ENCODE results near the gene ZNF764. TPM values are rescaled to one million over a fixed set of nuclear protein-coding genes. Genes with fewer than 3 reads are reported as not detected.
"Not testable (repeated sequence)": the region's sequence is repeated elsewhere in the genome, so short reads cannot be mapped to it uniquely, and the experiment has no call there.

Gene ZNF764
- total RNA-seq, 1 donor from 2014 or later = 3.7 TPM

- Histone ChIP-seq H3K27ac (ENCODE audit: low read depth, low read length) (no peak overlapping the region), H3K4me1 (ENCODE audit: control insufficient read depth in 3 of 3, insufficient read depth in 3 of 3, low read length in 3 of 3) (no peaks in the 10 kb centered on the region), H3K9me3 (ENCODE audit: control insufficient read depth in 3 of 3, low read length in 3 of 3) (no peaks in the 10 kb centered on the region), H3K36me3 (ENCODE audit: control insufficient read depth in 3 of 3, insufficient read depth in 3 of 3, low read length in 3 of 3) (no peaks in the 10 kb centered on the region), H3K9ac (ENCODE audit: low read depth in 1 of 3, low read length in 3 of 3) (no peak overlapping the region), H3K4me3 (ENCODE audit: low read length in 3 of 3) (no peak overlapping the region), H3K27me3 (ENCODE audit: control insufficient read depth in 3 of 3, insufficient read depth in 3 of 3, low read length in 3 of 3) (no peaks in the 10 kb centered on the region)
Measured at GRCh38 chr16:30592871-30593270, 34.7 kb upstream of the ZNF764 start.

- not testable (repeated sequence) for H3K36me3 ChIP-seq (ENCODE audit: control insufficient read depth in 3 of 3, insufficient read depth in 3 of 3, low read length in 3 of 3); H3K4me3 ChIP-seq (ENCODE audit: low read length in 3 of 3); H3K9me3 ChIP-seq (ENCODE audit: control insufficient read depth in 3 of 3, low read length in 3 of 3); H3K4me1 ChIP-seq (ENCODE audit: control insufficient read depth in 3 of 3, insufficient read depth in 3 of 3, low read length in 3 of 3); H3K9ac ChIP-seq (ENCODE audit: low read depth in 1 of 3, low read length in 3 of 3); H3K27me3 ChIP-seq (ENCODE audit: control insufficient read depth in 3 of 3, insufficient read depth in 3 of 3, low read length in 3 of 3); H3K27ac ChIP-seq (ENCODE audit: low read depth, low read length)
Measured at GRCh38 chr16:30590869-30591268, 32.7 kb upstream of the ZNF764 start.

- H3K4me1 ChIP-seq (ENCODE audit: control insufficient read depth in 3 of 3, insufficient read depth in 3 of 3, low read length in 3 of 3) = peaks cover 10 to 15% (median 11%) of the 10 kb centered on the region in 3 donors
- H3K27me3 ChIP-seq (ENCODE audit: control insufficient read depth in 3 of 3, insufficient read depth in 3 of 3, low read length in 3 of 3); H3K9me3 ChIP-seq (ENCODE audit: control insufficient read depth in 3 of 3, low read length in 3 of 3); H3K9ac ChIP-seq (ENCODE audit: low read depth in 1 of 3, low read length in 3 of 3); H3K27ac ChIP-seq (ENCODE audit: low read depth, low read length); H3K36me3 ChIP-seq (ENCODE audit: control insufficient read depth in 3 of 3, insufficient read depth in 3 of 3, low read length in 3 of 3); H3K4me3 ChIP-seq (ENCODE audit: low read length in 3 of 3): not testable (repeated sequence)
Measured at GRCh38 chr16:30589582-30589981, 31.4 kb upstream of the ZNF764 start.

- peaks cover 0 to 5% (median 2%) of the 10 kb centered on the region in 3 donors for H3K36me3 ChIP-seq (ENCODE audit: control insufficient read depth in 3 of 3, insufficient read depth in 3 of 3, low read length in 3 of 3)
- no peak overlapping the region for H3K27ac ChIP-seq (ENCODE audit: low read depth, low read length)
- H3K9me3 ChIP-seq (ENCODE audit: control insufficient read depth in 3 of 3, low read length in 3 of 3) = no peaks in the 10 kb centered on the region
- H3K4me3 ChIP-seq (ENCODE audit: low read length in 3 of 3) = no peak overlapping the region
- peaks cover 11 to 15% (median 11%) of the 10 kb centered on the region in 3 donors for H3K4me1 ChIP-seq (ENCODE audit: control insufficient read depth in 3 of 3, insufficient read depth in 3 of 3, low read length in 3 of 3)
- H3K27me3 ChIP-seq (ENCODE audit: control insufficient read depth in 3 of 3, insufficient read depth in 3 of 3, low read length in 3 of 3) = no peaks in the 10 kb centered on the region
- no peak overlapping the region for H3K9ac ChIP-seq (ENCODE audit: low read depth in 1 of 3, low read length in 3 of 3)
Measured at GRCh38 chr16:30588651-30589050, 30.5 kb upstream of the ZNF764 start.

- Histone ChIP-seq H3K9ac (ENCODE audit: low read depth in 1 of 3, low read length in 3 of 3) (peak within 1 kb of the TSS; percentile 91 to 94 (median 93)), H3K27me3 (ENCODE audit: control insufficient read depth in 3 of 3, insufficient read depth in 3 of 3, low read length in 3 of 3) (no peaks in the 10 kb centered on the region), H3K9me3 (ENCODE audit: control insufficient read depth in 3 of 3, low read length in 3 of 3) (no peaks in the 10 kb centered on the region), H3K4me3 (ENCODE audit: low read length in 3 of 3) (peak within 1 kb of the TSS; percentile 93 to 99 (median 98)), H3K27ac (ENCODE audit: low read depth, low read length) (peak within 1 kb of the TSS; percentile 90), H3K36me3 (ENCODE audit: control insufficient read depth in 3 of 3, insufficient read depth in 3 of 3, low read length in 3 of 3) (peaks cover 18 to 26% (median 20%) of the 10 kb centered on the region in 3 donors), H3K4me1 (ENCODE audit: control insufficient read depth in 3 of 3, insufficient read depth in 3 of 3, low read length in 3 of 3) (peaks cover 11 to 15% (median 11%) of the 10 kb centered on the region in 3 donors)
Measured at GRCh38 chr16:30585400-30586191, 27.4 kb upstream of the ZNF764 start, which contains the start of gene ZNF785. Gene ZNF785, minus strand, starts transcription at chr16:30585697. Its CDS starts 86 bp downstream, at chr16:30585611.

GRCh38 chr16:30585022-30585399 is 26.8 kb upstream of the ZNF764 start:
- Histone ChIP-seq H3K4me1 (ENCODE audit: control insufficient read depth in 3 of 3, insufficient read depth in 3 of 3, low read length in 3 of 3) (peaks cover 11 to 15% (median 11%) of the 10 kb centered on the region in 3 donors), H3K27me3 (ENCODE audit: control insufficient read depth in 3 of 3, insufficient read depth in 3 of 3, low read length in 3 of 3) (no peaks in the 10 kb centered on the region), H3K9me3 (ENCODE audit: control insufficient read depth in 3 of 3, low read length in 3 of 3) (no peaks in the 10 kb centered on the region), H3K9ac (ENCODE audit: low read depth in 1 of 3, low read length in 3 of 3) (peak overlapping the region; percentile 87 to 94 (median 93)), H3K4me3 (ENCODE audit: low read length in 3 of 3) (peak overlapping the region; percentile 93 to 99 (median 98)), H3K36me3 (ENCODE audit: control insufficient read depth in 3 of 3, insufficient read depth in 3 of 3, low read length in 3 of 3) (peaks cover 18 to 26% (median 20%) of the 10 kb centered on the region in 3 donors), H3K27ac (ENCODE audit: low read depth, low read length) (peak overlapping the region; percentile 90)

GRCh38 chr16:30582611-30583340 is 24.6 kb upstream of the ZNF764 start:
- no peak overlapping the region for H3K9ac ChIP-seq (ENCODE audit: low read depth in 1 of 3, low read length in 3 of 3)
- H3K4me3 ChIP-seq (ENCODE audit: low read length in 3 of 3) = no peak overlapping the region
- no peaks in the 10 kb centered on the region for H3K27me3 ChIP-seq (ENCODE audit: control insufficient read depth in 3 of 3, insufficient read depth in 3 of 3, low read length in 3 of 3)
- peaks cover 20 to 38% (median 25%) of the 10 kb centered on the region in 3 donors for H3K36me3 ChIP-seq (ENCODE audit: control insufficient read depth in 3 of 3, insufficient read depth in 3 of 3, low read length in 3 of 3)
- H3K27ac ChIP-seq (ENCODE audit: low read depth, low read length) = no peak overlapping the region
- peaks cover 11 to 15% (median 11%) of the 10 kb centered on the region in 3 donors for H3K4me1 ChIP-seq (ENCODE audit: control insufficient read depth in 3 of 3, insufficient read depth in 3 of 3, low read length in 3 of 3)
- no peaks in the 10 kb centered on the region for H3K9me3 ChIP-seq (ENCODE audit: control insufficient read depth in 3 of 3, low read length in 3 of 3)

- Histone ChIP-seq H3K9ac (ENCODE audit: low read depth in 1 of 3, low read length in 3 of 3) (no peak overlapping the region), H3K4me1 (ENCODE audit: control insufficient read depth in 3 of 3, insufficient read depth in 3 of 3, low read length in 3 of 3) (peaks cover 11 to 15% (median 11%) of the 10 kb centered on the region in 3 donors), H3K27me3 (ENCODE audit: control insufficient read depth in 3 of 3, insufficient read depth in 3 of 3, low read length in 3 of 3) (no peaks in the 10 kb centered on the region), H3K36me3 (ENCODE audit: control insufficient read depth in 3 of 3, insufficient read depth in 3 of 3, low read length in 3 of 3) (peaks cover 18 to 34% (median 25%) of the 10 kb centered on the region in 3 donors), H3K4me3 (ENCODE audit: low read length in 3 of 3) (no peak overlapping the region), H3K27ac (ENCODE audit: low read depth, low read length) (no peak overlapping the region), H3K9me3 (ENCODE audit: control insufficient read depth in 3 of 3, low read length in 3 of 3) (no peaks in the 10 kb centered on the region)
Measured at GRCh38 chr16:30581457-30581856, 23.3 kb upstream of the ZNF764 start.

- H3K27me3 ChIP-seq (ENCODE audit: control insufficient read depth in 3 of 3, insufficient read depth in 3 of 3, low read length in 3 of 3) = no peaks in the 10 kb centered on the region
- peaks cover 16 to 24% (median 23%) of the 10 kb centered on the region in 3 donors for H3K4me1 ChIP-seq (ENCODE audit: control insufficient read depth in 3 of 3, insufficient read depth in 3 of 3, low read length in 3 of 3)
- no peak overlapping the region for H3K9ac ChIP-seq (ENCODE audit: low read depth in 1 of 3, low read length in 3 of 3)
Measured at GRCh38 chr16:30574678-30575077, 16.5 kb upstream of the ZNF764 start.

More at GRCh38 chr16:30574678-30575077, 16.5 kb upstream of the ZNF764 start:
- H3K9me3 ChIP-seq (ENCODE audit: control insufficient read depth in 3 of 3, low read length in 3 of 3) = no peaks in the 10 kb centered on the region
- H3K36me3 ChIP-seq (ENCODE audit: control insufficient read depth in 3 of 3, insufficient read depth in 3 of 3, low read length in 3 of 3) = peaks cover 3 to 13% (median 5%) of the 10 kb centered on the region in 3 donors
- H3K27ac ChIP-seq (ENCODE audit: low read depth, low read length) = no peak overlapping the region
- no peak overlapping the region for H3K4me3 ChIP-seq (ENCODE audit: low read length in 3 of 3)

Data from skeletal muscle tissue (tissue), 4 donors.